ENCODE data around the gene CANT1.
"Not testable (repeated sequence)": the region's sequence is repeated elsewhere in the genome, so short reads cannot be mapped to it uniquely, and the experiment has no call there.

Gene CANT1

DNA sequence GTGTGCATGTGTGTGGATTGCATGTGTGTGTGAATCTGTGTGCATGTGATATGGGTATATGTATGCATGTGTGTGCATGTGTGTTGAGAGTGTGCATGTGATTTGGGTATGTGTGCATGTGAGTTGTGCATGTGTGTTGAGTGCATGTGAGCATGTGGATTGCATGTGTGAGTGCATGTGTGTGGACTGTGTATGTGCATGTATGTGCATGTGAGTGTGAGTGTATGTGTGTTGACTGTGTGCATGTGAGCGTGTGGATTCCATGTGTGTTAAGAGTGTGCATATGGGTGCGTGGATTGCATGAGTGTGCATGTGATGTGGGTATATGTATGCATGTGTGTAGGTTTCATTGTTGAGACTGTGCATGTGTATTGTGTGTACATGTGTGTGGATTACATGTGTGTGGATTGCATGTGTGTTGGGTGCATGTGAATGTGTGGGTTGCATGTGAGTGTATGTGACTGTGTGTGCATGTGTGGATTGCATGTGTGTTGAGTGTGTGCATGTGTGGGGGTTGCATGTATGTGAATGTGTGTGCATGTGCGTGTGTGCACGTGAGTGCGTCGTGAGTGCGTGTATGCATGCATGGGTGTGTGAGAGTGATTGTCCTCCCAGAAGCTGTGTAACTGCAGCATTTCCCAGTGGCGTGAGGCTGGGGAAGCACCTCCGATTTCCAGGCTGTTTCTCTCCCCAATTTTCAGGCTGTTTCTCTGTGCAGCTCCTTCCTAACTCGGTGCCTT, 33.8 kb upstream of the CANT1 start:
- no peak for DNase-seq

GRCh38 chr17:79042421-79043190, 33.0 kb upstream of the CANT1 start:
- DNase-seq, result peak; percentile 27 to 59

DNA sequence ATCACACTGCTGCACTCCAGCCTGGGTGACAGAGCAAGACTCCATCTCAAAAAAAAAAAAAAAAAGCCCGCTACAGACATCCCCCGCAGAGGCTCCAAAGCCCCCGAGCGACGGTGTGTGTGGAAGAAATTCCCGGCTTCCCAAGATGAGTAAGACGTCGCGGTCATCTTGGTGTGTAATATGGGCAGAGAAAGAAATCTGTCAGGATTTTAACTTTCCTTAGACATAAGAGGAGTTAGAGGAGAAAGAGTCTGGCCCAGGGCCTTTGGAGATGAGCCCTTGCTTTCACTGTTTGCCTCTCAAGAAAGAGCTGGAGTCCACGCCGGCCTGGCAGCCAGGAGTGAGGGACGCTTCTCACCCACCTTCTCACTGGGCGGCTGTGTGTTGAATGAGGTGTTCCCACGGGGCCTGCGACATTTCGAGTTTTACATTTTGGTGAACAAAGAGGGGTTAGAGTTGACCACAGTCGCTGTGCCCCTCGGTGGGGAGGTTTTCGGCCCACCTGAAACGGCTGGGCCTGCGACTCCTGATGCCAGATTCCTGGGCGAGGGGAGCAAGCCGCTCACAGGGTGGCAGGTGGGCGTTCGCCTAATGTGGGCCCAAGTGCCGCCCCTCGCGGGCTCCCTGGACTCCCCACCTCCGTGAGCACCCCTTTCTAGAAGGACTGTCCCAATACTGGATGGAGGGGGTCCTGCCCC, 32.3 kb upstream of the CANT1 start:
- no peak for DNase-seq

DNA sequence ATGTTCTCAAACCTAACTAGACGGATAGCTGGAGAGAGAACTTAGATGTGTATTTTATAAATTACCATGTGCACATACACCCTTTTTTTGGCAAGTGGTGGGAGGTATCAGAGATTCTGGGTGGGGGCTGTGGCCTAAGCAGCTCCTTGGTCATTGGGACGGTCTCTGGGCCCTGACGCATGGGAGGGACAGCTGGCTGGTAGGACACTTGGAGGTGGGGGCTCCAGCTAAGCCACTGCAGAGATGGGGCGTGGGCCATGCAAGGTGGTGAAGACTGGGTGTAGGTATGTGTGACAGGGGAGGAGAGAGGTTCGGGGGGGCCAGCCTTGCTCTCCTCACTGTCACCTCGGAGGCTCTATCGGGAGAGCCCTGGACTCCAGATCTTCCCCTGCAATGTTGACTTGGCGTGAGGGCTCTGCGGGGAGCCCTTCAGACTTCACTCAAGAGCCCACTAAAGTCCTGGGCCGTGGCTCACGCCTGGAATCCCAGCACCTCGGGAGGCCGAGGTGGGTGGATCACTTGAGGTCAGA, 31.5 kb upstream of the CANT1 start:
- DNase-seq, result no peak

DNA sequence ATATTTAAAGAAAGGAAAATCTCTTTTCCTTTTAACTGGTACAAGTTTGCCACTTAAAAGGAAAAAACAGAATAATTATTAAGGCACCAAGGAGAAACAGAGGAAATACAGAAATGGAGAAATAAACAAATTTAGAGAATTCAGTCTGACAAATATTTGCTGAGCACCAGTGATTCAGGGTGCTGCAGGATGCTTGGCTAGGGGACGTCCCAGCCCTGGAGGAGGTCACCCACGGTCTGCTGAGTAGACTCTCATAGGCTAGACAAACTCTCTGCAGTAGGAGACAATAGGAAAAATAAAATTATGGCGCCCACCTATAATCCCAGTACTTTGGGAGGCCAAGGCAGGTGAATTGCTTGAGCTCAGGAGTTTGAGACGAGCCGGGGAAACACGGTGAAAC, 30.3 kb upstream of the CANT1 start:
- no peak for DNase-seq

DNA sequence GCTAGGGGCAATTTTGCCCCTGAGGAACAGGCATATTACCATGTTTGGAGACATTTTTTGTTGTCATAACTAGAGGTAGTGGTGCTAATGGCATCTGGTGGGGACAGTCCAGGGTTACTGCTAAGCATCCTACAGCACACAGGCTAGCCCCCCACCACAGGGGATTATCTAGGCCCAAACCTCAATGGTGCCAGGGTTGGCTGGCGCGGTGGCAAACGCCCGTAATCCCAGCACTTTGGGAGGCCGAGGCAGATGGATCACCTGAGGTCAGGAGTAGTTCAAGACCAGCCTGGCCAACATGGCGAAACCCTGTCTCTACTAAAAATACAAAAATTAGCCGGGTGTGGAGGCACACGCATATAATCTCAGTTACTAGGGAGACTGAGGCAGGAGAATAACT, 29.6 kb upstream of the CANT1 start:
- no peak for DNase-seq

GRCh38 chr17:79038545-79039135, 29.1 kb upstream of the CANT1 start:
- no peak for DNase-seq

DNA sequence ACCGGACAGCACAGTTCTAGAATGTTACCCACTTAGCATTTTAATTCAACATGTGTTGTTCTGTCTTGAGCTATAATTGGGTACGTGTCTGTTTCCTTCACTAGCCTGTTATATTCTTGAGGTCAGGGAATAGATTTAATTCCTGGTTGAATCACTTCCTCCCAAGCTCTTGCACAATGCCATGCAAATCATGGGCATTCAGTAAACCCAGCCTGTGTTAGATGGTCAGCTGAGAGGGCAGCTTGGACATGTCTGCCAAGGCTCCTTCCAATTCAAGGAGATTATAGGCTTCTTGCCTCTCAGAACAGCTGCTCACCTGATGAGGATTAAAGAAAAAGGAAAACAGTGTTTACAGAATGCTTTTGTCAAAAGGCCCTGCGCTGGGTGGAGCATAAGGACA, 27.0 kb upstream of the CANT1 start:
- no peak for DNase-seq

- DNase-seq, result no peak
Measured at GRCh38 chr17:79036181-79036580, 26.6 kb upstream of the CANT1 start.

DNA sequence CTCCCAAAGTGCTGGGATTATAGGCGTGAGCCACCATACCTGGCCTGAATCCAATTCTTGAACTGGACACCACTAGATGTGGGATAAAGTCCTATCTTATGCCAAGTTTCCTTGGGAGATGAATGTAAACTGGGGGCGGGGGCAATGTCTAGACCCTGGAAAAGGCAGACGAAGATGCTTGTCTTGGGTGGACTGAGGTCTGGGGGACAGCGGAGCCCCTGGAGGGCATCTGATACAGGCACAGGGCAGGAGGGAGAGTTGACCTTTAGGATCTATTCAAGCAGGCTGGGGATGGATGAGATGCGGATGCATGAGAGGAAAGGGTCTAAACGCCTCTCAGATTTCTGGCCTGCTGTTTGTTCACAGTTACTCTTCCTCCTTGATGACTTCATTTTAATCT, 26.1 kb upstream of the CANT1 start:
- no peak for DNase-seq

DNA sequence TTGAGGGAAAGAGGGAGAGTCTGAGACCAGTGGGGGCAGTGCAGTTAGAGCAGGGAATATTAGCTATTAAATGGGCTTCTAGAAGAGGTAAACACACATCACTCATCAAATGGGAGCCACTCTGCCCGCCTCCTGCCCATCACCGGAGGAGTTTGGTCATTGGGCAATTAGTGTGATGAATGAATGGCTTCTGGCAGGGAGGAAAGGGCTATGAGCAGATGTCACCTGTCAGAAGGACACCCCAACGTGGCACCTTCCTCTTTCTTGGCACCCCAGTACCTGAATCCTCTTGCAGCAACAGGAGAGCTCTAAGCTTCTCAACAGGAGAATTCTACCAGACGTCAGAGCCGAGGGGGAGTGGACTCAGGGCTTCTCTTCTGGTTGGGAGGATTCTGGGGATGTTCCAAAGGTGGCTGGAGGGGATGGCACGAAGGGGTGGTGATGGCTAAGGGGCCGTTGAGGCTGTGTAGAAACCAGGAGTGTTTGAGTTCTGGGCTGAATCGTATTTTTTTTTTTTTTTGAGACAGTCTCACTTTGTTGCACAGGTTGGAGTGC, 25.4 kb upstream of the CANT1 start:
- DNase-seq, result no peak

DNA sequence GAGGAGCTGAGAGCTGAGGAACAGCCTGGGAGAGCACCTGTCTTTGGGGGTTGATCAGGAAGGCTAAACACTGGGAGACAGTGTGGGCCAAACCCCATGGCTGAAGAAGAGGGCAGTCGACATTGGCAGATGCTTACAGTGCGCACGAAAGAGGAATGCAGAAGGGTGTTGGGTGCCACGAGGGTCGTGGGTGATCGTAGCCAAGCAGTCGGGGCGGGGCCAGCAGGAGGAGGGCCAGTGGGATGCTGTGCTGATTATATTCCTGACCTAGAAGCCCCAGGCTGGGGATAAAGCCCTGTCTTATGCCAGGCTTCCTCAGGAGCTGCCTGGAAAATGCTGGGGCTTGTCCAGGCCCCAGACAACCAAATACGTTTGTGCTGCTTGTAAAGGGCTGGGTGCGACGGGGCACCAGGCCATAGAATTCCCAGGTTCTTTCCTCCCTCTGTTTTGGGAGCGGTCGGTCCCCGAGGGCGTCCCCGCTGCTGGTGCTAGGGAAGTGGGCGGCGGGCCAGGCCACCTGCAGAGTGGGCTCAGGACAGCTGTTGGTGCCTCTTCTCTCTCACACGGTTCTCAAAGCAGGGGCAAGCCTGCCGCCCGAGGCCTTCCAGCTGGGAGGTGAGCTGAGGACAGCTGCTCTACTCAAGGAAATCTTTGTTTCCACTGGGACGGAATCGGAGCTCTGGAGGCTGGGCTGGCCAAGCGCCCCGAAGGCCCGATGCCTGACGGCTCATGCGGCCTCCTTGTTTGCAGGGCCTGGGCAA, 24.4 kb upstream of the CANT1 start:
- no peak for DNase-seq

- no peak for DNase-seq
Measured at GRCh38 chr17:79033046-79033616, 23.6 kb upstream of the CANT1 start.

GRCh38 chr17:79031996-79032875, 22.7 kb upstream of the CANT1 start:
- DNase-seq, result no peak

GRCh38 chr17:79030636-79031035, 21.1 kb upstream of the CANT1 start:
- DNase-seq, result not testable (repeated sequence)

GRCh38 chr17:79029327-79030009, 19.9 kb upstream of the CANT1 start:
- no peak for DNase-seq

GRCh38 chr17:79028496-79029326, 19.1 kb upstream of the CANT1 start:
- DNase-seq, result no peak

DNA sequence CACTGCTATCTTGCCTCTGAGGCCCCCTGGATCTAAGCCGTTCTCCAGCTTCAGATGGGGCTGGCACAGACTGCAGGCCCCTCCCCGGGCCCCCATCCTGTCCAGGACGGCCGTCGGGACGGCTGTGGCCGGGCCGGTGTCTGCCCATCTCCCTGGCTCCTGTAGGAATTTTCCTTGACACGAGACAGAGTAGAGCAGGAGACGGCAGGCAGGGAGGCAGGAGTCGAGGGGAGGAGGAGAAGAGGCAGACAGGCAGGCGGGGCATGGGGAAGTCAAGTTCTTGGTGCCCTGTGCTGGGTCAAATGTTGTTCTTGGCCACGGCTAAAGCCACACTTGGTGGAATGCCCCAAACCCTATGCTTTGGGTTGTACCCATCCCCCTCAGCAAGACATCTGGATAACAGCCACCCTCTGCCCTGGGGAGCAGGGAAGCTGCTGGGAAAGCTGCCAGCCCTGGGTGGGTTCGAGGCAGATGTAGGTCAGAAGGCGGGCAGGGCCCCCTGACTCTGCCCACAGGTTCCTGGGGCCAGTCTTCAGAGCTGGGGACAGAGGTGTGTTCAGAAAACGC, 18.4 kb upstream of the CANT1 start:
- no peak for DNase-seq

Data from NCI-H187 (cell line).